Mucosa of rectum (tissue), 2 donors: ENCODE measurements around the gene NOTCH2NLA.
A peak's percentile ranks its signal among the peaks of the same experiment; 100 is the strongest.
"Not testable (repeated sequence)": the region's sequence is repeated elsewhere in the genome, so short reads cannot be mapped to it uniquely, and the experiment has no call there.

Experiments used
- H3K27ac ChIP-seq, 2 donors: one replicate each; pipeline ENCODE4 v1.7.0; 2013; ENCODE audit warnings: inconsistent platforms in 2 of 2, low read depth in 2 of 2, low read length in 2 of 2
- H3K27me3 ChIP-seq, 2 donors: one replicate each; pipeline ENCODE4 v1.7.0; 2013; ENCODE audit warnings: low read length in 2 of 2; ENCODE audit not compliant: control insufficient read depth in 2 of 2, insufficient read depth in 2 of 2
- H3K36me3 ChIP-seq, 2 donors: one replicate each; pipeline ENCODE4 v1.7.0; 2013; ENCODE audit warnings: low read length in 2 of 2; ENCODE audit not compliant: control insufficient read depth in 2 of 2, insufficient read depth in 2 of 2
- H3K4me1 ChIP-seq, 2 donors: one replicate each; pipeline ENCODE4 v1.7.0; 2013; ENCODE audit warnings: low read length in 2 of 2, mild to moderate bottlenecking in 1 of 2; ENCODE audit not compliant: control insufficient read depth in 2 of 2, insufficient read depth in 2 of 2
- H3K4me3 ChIP-seq, 2 donors: one replicate each; pipeline ENCODE4 v1.7.0; 2013; ENCODE audit warnings: low read length in 2 of 2
- H3K9ac ChIP-seq, 2 donors: one replicate each; pipeline ENCODE4 v1.7.0; 2013; ENCODE audit warnings: low read length in 2 of 2, low read depth in 1 of 2, mild to moderate bottlenecking in 1 of 2
- H3K9me3 ChIP-seq, 2 donors: one replicate each; pipeline ENCODE4 v1.7.0; 2013; ENCODE audit warnings: low read length in 2 of 2; ENCODE audit not compliant: control insufficient read depth in 2 of 2
- donor health status: healthy.
- donor health status: Normal muscosa, but diverticular disease.

NOTCH2NLA gene

DNA sequence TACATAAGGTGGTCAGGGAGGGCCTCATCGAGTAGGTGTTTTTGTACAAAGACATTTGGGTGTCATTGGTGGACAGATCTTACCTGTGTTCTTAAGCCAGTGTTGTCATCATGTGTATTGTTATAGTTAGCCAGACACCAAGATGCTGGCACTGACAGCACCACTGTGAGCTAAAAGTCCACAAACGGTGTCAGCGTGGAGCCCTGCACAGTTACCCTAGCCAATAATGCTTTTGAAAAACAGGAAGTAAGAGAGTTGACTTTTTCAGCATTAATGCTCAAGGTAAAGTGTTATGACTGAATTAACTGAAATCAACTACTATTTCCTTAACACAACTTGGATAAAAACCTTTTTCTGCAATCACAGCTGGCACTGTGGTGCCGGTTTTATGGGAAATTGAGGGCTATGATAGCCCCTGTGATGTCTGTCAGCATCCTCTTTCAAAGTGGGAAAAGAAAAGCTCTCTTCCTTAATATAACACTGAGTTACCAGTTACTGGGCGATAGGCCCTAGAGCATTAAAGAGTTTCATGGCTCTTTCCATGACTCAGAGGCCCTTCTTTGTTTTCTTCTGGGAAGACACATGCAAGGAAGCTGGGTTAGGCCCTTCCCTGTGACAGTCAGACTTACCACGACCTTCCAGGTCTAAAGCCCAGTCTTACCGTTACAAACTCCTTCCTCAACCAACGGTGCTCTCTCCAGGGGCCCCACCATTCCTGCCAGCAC is 31.3 kb upstream of the NOTCH2NLA start:
- not testable (repeated sequence) for H3K4me3 ChIP-seq, H3K36me3 ChIP-seq, H3K27me3 ChIP-seq, H3K4me1 ChIP-seq, H3K27ac ChIP-seq, H3K9me3 ChIP-seq, H3K9ac ChIP-seq

DNA sequence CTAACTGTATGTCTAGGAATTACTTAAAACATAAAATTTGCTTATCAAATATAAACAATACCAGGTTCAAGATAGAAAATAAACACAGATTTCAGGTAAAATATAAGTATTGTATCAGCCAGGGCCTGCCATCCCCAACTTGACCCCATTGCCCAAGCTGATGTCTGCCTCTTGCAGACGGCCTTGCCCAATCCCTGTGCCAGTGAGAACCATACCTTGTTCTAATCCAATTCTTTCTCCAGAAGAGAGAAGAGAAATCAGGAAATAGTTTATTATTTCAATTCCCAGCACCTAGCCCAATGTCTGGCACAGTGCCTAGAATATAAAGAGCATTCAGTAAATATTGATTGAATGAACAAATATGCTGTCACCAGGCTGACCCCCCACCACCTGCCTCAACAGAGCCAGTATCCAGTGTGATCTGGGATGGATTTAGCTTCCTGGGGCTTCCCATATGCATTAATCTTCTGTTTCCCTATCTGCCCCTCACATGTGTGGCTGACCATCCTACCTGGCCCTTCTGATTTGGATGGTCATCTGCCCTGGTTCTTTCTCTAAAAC is 29.3 kb upstream of the NOTCH2NLA start:
- H3K36me3 ChIP-seq, H3K4me1 ChIP-seq, H3K27ac ChIP-seq, H3K9ac ChIP-seq, H3K27me3 ChIP-seq, H3K4me3 ChIP-seq, H3K9me3 ChIP-seq: not testable (repeated sequence)

DNA sequence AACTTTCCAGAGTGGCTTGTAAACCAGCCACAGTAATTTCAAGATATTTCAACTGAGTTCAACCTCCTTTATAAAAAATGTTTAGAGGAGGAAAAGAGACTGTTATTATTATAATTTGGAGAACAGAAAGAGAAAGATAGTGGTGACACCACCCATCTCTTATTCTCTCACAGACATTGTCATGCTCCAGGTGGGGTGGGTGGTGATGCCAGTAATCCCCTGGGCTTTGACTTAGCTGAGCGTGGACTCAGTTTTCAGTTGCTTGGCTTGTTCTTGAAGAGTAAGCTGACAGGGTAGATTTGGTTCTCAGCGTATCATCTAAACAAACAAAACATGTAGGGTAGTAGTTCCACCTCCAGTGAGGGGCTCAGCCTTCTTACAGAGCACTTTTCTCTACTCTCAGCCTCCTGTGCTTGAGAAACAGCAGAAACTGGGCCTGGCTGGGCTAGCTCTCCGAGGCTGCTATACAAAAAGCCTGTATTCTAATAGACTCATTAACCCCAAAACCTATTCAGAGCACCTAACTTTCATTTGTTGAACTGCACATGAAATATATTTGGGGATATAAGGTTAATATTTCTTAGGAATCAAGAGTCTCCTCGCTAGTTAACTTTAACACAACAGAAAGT is 25.9 kb upstream of the NOTCH2NLA start:
- H3K27ac ChIP-seq, H3K9me3 ChIP-seq, H3K9ac ChIP-seq, H3K4me1 ChIP-seq, H3K4me3 ChIP-seq, H3K27me3 ChIP-seq, H3K36me3 ChIP-seq: not testable (repeated sequence)

DNA sequence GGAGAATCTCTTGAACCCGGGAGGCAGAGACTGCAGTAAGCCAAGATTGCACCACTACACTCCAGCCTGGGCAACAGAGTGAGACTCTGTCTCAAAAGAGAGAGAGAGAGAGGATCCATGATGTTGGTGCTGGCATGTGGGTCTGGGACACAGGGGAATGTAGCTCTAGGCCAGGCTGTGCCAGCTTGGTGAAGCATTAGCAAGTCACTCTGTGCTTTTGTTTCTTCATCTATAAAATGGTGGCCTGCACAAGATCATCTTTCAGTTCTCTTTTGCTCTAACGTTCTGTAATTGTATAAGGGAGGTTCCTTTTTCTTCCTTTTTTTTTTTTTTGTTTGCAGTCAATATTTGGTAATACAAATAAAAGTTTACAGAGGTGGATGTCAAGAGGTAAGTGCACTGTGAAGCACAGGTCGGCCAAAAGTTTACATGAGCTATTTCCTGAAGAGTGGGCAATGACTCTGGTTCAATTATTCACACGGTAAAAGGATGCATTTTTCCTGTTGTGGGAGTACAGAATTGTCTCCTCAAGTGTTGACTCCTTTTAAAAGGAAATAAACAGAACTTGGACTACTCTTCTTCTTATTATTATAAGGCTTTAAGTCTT is 24.5 kb upstream of the NOTCH2NLA start:
- not testable (repeated sequence) for H3K4me3 ChIP-seq, H3K27me3 ChIP-seq, H3K9ac ChIP-seq, H3K27ac ChIP-seq, H3K36me3 ChIP-seq, H3K4me1 ChIP-seq, H3K9me3 ChIP-seq

DNA sequence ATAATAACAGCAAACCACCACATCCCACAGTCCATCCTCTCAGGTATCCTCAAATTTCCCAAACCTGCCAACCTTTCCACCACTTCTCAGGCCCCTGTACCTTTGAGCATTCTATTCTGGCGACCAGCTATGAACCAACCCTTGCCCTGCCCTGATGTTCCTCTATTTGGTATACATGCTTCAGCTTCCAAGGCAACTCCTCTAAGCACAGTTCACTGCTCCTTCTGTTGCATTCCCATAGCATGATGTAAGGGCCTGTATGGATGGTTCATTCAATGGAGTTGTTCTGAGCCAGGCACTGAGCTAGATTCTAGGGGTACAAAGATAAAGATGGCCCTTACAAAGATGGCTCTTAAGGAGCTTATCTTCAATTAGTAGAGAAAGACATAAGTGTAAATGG is 22.7 kb upstream of the NOTCH2NLA start:
- not testable (repeated sequence) for H3K27ac ChIP-seq, H3K4me3 ChIP-seq, H3K36me3 ChIP-seq, H3K9me3 ChIP-seq, H3K9ac ChIP-seq, H3K4me1 ChIP-seq, H3K27me3 ChIP-seq

DNA sequence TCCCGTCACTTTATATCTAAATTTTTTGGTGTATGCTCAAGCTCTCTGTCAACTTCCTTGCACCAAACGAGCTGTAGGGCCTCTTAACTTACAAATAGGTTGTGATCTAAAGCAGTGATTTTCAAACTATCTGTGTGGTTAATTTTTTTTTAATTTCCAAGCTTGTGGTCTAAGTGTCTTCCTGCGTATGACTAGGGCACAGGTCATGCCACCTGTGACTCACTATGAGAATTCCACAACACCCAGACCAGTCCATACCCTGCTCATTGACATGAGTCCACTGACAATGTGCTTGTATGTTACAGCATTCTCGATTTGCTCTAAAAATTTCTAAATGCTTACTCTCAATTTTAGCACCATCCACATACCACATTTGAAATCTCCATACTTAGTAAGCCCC is 19.8 kb upstream of the NOTCH2NLA start:
- not testable (repeated sequence) for H3K27me3 ChIP-seq, H3K9me3 ChIP-seq, H3K27ac ChIP-seq, H3K4me3 ChIP-seq, H3K4me1 ChIP-seq, H3K36me3 ChIP-seq, H3K9ac ChIP-seq

DNA sequence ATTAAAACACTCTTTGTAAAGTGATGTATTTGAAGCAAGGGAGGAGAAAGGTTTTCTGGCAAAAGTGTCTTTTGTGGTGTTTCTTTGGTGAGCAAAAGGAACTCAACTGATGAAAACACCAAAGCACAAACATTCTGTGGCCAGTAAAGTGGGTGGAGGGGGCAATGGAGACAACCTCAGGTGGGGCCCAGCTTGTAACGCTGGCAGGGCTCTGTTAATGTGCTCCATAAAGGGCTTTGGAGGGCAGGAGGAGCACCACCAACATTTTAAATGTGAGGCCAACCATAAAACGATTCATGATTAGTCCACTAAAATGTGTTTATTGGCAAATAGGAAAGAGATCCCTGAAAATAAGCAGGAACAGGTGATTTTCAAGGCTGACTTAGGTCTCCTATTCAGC is 7.8 kb upstream of the NOTCH2NLA start:
- not testable (repeated sequence) for H3K36me3 ChIP-seq, H3K27me3 ChIP-seq, H3K27ac ChIP-seq, H3K9me3 ChIP-seq, H3K4me1 ChIP-seq, H3K9ac ChIP-seq, H3K4me3 ChIP-seq

DNA sequence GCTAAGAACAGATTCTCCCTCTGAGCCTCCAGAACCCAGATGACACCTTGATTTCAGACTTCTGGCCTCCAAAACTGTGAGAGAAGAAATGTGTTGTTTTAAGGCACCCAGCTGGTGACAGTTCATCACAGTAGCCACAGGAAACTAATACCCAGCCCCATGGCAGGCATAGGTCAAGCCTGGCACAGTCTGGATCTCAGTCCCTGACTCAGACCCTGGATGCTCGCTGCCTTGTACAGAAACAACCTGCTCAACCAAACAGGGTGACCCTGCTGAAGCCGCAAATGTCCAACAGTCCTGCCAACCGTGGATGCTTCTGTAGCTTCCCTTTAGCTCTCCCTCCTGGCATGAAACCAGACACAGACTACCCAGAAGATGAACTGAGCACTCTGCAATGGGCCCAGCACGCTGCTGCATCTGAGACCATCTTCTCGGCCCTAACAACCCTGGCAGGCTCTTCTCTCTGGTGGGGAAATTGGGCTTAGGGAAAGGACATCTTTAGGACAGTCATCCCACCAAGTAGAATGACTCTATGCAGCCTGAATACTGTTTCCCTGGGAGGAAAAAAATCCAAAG is 7.3 kb upstream of the NOTCH2NLA start:
- H3K27ac ChIP-seq, H3K9me3 ChIP-seq, H3K4me3 ChIP-seq, H3K36me3 ChIP-seq, H3K4me1 ChIP-seq, H3K9ac ChIP-seq, H3K27me3 ChIP-seq: not testable (repeated sequence)

DNA sequence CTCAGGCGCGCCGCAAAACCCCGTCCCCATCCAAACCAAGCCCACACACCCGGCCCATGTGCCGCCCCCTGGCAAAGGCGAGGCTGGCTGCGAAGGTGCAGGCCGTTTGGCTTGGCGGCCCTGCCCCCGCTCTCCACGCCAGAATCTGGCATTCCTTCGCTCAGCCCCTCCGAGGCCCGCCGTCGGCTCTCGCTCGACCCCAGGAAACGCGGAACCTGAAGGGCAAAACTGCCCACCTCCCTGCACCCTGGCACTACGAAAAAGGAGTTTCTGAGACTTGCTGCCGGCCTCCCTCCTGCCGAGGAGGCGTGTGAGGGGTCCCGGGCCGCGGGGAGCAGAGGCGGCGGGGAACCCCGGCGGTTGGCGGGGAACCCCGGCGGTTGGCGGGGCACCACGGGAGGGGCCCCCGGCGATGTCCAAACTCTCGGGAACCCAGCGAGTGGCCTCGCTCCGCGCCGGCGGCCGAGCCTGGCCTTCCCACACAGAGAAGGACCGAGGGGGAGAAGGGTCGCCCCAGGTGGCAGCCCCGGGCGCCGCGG is 608 bp downstream of the NOTCH2NLA start:
- H3K9me3 ChIP-seq, H3K27me3 ChIP-seq, H3K36me3 ChIP-seq, H3K4me1 ChIP-seq: not testable (repeated sequence)
- Histone ChIP-seq H3K9ac (peak overlapping the region in 1 of 2 donors; percentile 68), H3K4me3 (peak overlapping the region; percentile 44 to 57), H3K27ac (peak overlapping the region; percentile 48 to 51)

DNA sequence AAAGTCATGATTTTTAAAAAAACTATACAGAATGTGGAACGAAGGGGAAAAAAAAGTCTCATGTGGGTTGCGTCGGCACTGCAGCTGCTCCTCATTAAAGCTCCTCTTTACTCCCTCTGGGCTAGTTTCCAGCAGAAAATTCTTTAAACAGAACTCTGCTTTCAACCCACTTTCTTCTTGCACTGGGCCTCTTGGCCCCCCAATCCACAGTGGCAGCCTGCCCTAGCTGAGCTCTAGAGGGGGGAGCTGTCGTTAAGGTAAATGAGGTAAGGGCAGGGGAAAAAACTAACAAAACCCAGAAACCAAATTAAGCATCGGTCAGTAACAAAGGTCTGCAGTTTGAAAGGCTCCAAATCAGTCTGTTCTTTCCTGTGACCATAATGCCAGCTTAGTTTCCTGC is 54.3 kb downstream of the NOTCH2NLA start:
- H3K9me3 ChIP-seq, H3K9ac ChIP-seq, H3K36me3 ChIP-seq, H3K27ac ChIP-seq, H3K4me3 ChIP-seq, H3K4me1 ChIP-seq, H3K27me3 ChIP-seq: not testable (repeated sequence)
